Fibroblast of skin of left biceps (primary cell): ENCODE results near the gene SEM1.
"Not testable (repeated sequence)": the region's sequence is repeated elsewhere in the genome, so short reads cannot be mapped to it uniquely, and the experiment has no call there.

Source experiments
- DNase-seq, 2 experiments: peaks; one replicate each; pipeline ENCODE4 v3.0.0-alpha.2; 2013; ENCODE audit warnings: low read depth in 2 of 2

The SEM1 gene

GRCh38 chr7:96709381-96710228 lies at the start of gene SEM1:
TSS of gene SEM1 (minus strand) at chr7:96709846. CDS start at chr7:96709763, 83 bp downstream.
- DNase-seq: peak; percentile 57 to 60

- DNase-seq: not testable (repeated sequence)
Measured at GRCh38 chr7:96757880-96758279, 48.2 kb upstream of the SEM1 start.

GRCh38 chr7:96747418-96747940 lies 37.8 kb upstream of the SEM1 start:
- no peak for DNase-seq

GRCh38 chr7:96740130-96740529 lies 30.5 kb upstream of the SEM1 start:
- no peak for DNase-seq

- no peak for DNase-seq
Measured at GRCh38 chr7:96739609-96740008, 30.0 kb upstream of the SEM1 start.

- DNase-seq: no peak
Measured at GRCh38 chr7:96739167-96739566, 29.5 kb upstream of the SEM1 start.

GRCh38 chr7:96738705-96739104 lies 29.1 kb upstream of the SEM1 start:
- DNase-seq: no peak

GRCh38 chr7:96737545-96738050 lies 28.0 kb upstream of the SEM1 start:
- DNase-seq: no peak

- DNase-seq: no peak
Measured at GRCh38 chr7:96734343-96734742, 24.7 kb upstream of the SEM1 start.

GRCh38 chr7:96729820-96730219 lies 20.2 kb upstream of the SEM1 start:
- no peak for DNase-seq

- no peak for DNase-seq
Measured at GRCh38 chr7:96728139-96728538, 18.5 kb upstream of the SEM1 start.

GRCh38 chr7:96727534-96728088 lies 18.0 kb upstream of the SEM1 start:
- no peak for DNase-seq

GRCh38 chr7:96723622-96724021 lies 14.0 kb upstream of the SEM1 start:
- DNase-seq: no peak

GRCh38 chr7:96722928-96723327 lies 13.3 kb upstream of the SEM1 start:
- not testable (repeated sequence) for DNase-seq

- peak in 1 of 2 experiments; percentile 8 for DNase-seq
Measured at GRCh38 chr7:96720843-96721242, 11.2 kb upstream of the SEM1 start.

GRCh38 chr7:96719164-96719563 lies 9.5 kb upstream of the SEM1 start:
- DNase-seq: no peak

GRCh38 chr7:96718107-96719003 lies 8.7 kb upstream of the SEM1 start:
- DNase-seq: no peak

- no peak for DNase-seq
Measured at GRCh38 chr7:96713037-96713436, 3.4 kb upstream of the SEM1 start.

- DNase-seq: no peak
Measured at GRCh38 chr7:96710544-96710943, 898 bp upstream of the SEM1 start.

- no peak for DNase-seq
Measured at GRCh38 chr7:96708872-96709271, 774 bp downstream of the SEM1 start.

- no peak for DNase-seq
Measured at GRCh38 chr7:96707901-96708774, 1.5 kb downstream of the SEM1 start.
